GM21576 (cell line): Measurements from ENCODE around the gene RERE.
A peak's percentile ranks its signal among the peaks of the same experiment; 100 is the strongest.
"Not testable (repeated sequence)": the region's sequence is repeated elsewhere in the genome, so short reads cannot be mapped to it uniquely, and the experiment has no call there.

Experiments used
- ATAC-seq: cut with Tn5 transposase; IDR thresholded peaks from one replicate; pipeline ENCODE4 v1.9.1; 2021; ENCODE audit warnings: mild to moderate bottlenecking, moderate library complexity; ENCODE audit not compliant: unreplicated experiment

Gene RERE

DNA sequence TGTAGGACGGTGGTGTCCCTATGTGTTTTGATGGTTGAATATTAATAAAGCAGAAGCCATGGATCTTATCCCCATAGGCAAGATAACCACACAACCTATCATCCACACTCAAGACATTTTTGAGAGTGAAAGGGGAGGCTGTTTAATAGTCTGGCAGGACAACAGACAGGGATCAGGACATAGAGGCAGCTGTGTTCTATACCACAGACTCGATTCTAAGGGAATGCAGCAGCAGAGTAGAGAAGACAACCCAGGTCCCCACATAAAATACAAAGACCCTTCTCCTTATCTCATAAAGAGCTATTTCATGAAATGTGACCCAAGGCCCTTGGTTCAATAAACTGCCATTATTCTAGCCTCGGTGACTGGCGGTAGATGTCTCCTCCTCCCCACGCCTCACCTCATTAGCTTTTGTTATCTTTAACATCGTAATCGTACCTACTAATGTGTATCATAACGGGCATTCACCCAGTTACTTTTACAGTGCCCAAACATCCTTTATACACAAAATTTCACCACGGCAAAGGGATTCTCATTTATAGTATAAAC is 196.3 kb downstream of the RERE start:
- ATAC-seq = not testable (repeated sequence)

DNA sequence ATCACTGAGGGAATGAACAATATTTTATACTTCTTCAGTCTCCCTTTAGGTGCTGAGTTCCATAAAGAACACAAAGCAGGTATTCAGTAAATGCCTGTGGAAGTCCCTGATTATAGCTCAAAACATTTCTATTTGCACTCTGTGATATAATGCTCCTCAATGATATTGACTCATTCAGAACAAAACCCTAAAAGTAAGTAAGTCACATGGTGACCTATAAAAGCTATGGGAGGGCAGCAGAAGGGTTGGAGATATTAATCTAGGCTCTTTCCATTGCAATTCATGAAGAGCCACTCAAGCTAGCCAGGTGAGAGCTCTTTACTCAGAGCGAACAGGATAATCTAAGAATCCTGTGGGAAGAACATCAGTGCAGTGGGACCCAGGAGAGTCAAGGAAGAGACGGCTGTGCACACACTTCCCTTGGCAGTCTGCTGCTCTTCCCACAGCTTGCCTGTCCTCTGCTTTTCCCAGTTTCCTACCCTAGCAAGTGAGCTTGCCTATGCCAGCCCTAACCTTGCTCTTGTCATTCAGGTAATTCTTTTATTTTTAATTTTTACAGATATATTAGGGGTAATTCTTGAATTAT is 197.4 kb downstream of the RERE start:
- ATAC-seq = not testable (repeated sequence)

DNA sequence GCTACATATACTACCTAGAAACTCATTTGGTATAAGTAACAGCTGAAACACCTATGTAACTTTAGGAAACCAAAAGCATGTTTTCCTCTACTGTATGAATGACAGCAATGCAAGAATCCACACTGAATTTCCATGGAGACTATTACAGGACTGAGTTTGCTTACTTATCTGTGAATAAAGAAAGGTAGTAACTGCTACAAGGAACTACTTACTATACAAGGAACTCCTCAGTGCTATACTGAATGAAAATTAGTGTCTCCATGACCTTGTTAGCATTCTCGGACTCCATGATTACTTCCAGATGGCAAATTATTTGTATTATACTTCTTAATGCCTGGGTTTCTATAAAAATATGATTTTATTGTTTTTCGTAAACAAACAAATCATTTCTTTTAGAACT is 198.0 kb downstream of the RERE start:
- ATAC-seq = not testable (repeated sequence)

DNA sequence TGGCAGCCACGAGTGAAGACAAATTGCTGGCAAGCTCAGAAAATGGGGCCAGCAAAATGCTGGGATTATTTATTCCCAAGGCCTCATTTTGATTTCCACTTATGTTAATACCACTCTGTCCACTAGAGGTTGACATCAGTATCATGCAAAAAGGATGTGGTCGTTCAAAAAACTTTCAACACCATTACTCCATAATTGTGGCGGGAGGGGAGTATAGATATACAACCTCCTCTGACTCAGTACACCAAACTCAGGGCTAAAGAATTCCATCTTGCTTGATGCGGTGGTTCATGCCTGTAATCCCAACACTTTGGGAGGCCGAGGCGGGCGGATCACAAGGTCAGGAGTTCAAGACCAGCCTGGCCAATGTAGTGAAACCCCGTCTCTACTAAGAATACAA is 200.6 kb downstream of the RERE start:
- ATAC-seq = not testable (repeated sequence)

DNA sequence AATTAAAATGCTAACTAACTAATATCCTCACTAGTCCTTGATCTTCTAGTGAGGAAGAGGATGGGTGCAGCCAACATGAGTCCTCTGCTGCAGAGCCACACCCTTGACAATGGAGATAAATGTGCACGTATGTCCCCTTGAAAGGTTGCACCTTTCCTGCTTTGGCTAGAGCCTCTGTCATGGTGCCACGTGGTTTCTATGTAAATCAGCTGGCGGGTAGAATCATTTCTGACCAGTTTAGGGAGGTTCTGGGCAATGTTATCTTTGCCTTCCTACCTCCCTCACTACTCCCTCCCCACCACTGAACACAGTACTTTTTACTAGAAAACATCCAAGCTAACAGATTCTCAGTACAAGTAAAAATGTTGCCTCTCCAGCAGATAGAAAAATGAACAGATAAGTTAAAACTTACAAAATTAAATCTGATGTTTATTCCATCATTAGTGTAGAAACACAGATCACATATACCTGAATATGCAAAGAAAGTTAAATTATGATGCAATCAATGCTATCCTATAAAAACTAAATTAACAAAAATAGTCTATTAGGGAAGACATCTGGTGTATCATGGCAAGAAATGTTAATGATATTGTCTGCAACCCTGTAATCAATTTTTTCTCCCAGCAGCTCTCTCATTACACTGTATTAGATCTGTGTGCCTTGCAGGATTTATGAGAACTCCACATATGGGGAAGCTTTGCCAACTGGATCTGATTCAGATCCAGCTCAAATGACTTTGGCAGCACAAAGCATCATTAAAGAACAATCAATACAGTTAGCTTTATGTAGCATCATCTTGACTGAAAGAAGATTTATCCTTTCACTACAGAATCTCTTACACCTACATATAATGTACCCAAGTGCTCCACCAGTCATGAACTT is 205.6 kb downstream of the RERE start:
- ATAC-seq = not testable (repeated sequence)

DNA sequence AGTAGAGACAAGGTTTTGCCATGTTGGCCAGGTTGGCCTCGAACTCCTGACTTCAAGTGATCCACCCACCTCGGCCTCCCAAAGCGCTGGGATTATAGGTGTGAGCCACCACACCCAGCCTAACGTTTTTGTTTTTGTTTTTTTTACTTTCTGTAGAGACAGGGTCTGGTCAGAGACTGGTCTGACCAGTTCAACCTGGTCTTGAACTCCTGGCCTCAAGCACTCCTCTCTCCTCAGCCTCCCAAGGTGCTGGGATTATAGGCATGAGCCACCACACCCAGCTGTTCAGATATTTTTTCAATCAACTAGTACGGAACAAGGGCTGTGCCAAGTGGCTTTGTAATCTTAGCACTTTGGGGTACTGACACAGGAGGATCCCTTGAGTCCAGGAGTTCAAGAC is 209.5 kb downstream of the RERE start:
- ATAC-seq = no peak

DNA sequence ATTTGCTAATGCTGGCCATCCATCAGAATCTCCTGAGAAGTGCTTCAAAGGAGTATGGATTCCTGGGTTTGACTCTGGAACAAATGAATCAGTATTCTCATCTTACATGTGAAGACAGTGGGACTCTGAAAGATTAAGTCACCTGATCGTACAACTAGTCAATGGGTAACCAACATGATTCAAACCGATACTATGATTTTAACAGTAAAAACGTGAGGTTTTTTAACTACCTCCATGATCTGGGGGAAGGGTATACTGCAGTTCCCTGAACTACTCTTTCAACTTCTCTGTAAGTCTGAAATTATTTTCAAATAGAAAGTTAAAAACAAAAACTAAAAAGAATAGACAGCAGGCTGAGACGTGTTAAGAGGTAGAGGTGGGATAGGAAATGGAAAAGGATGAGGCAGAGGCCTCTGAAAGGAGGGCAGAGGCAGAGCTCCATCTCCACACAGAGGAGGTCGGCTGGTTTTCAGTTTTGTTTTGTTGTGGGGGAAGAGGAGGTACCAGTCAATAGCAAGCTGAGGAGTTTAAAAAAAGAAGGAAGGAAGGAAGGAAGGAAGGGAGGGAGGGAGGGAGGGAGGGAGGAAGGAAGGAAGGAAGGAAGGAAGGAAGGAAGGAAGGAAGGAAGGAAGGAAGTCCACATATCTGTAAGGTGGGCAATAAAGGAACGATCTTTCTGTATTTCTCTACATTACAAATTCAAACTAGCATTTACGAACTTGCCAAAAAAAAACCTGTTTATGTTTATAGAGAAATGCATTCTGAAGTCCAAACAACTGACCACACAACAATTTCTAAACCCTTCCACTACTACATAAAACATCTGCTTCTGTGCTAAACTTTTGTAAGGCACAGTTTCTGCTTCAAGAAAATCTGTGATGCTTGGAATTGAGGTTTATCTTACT is 213.1 kb downstream of the RERE start:
- peak; percentile 79 for ATAC-seq

DNA sequence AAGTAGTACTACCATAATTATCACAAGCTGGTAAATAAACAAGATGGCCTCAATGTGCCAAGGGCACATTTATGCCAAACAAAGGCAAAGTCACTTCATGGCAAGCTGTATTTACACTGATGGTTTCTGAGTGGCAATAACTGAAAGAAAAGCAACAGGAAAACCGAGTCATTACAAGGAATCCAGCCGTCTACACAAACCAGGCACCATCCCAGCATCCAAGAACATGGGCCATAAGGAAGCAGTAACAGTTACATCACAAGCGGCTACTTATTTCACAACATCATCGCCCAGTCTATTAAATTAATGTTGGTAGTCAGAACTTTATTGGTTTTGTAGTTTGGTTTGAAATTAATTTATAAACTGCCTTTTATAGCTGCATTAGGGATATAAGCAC is 214.2 kb downstream of the RERE start:
- ATAC-seq = no peak

DNA sequence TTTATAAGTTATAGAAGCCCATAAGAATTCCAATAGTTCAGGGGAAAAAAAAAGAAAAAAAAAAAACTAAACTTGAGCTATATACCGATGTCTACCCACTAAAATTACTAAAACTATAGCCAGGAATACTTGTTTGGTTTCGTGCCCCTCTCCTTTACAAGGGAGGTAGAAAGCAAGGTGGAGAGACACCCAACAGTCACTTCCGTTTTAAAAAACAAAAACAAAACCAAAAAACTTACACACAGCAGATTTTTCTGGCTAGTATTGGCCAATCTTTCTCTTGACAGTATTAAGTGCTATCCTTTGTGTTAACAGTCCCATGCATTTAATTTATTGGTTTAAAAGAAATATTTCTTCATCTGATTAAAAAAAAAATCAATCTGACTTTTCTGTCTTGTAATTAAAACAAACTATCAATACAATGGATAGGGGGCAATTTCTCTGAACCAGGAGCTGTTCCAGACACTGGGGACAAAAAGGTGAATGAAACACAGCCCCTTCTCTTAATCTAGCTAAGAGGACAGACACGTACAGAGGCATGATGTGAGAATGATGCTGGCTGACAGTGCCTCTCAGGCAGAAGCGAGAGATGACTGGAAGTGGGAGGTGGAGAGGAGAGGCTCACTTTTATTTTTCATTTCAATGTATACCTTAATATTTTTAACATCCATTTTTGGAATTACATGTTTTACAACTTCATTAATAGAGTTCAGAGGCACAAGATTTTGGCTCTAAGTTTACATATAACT is 214.8 kb downstream of the RERE start:
- ATAC-seq = no peak

DNA sequence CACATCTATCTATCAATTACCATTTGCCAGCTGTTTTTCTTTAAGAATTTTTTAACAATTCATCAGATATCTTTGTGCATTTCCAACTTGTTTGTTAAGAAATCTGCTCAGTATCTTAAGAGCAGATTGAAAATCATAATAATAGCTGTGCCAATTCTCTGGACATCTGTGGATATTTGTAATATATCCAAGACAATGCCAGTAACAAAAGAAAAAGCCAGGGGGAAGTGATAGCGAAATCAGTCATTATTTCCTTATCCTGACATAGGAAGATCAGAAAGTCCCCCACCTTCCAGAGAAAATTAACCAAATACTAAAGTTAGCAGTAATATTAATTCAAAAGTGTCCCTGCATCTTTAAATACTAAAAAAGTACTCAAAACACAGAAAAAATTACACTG is 217.1 kb downstream of the RERE start:
- no peak for ATAC-seq

DNA sequence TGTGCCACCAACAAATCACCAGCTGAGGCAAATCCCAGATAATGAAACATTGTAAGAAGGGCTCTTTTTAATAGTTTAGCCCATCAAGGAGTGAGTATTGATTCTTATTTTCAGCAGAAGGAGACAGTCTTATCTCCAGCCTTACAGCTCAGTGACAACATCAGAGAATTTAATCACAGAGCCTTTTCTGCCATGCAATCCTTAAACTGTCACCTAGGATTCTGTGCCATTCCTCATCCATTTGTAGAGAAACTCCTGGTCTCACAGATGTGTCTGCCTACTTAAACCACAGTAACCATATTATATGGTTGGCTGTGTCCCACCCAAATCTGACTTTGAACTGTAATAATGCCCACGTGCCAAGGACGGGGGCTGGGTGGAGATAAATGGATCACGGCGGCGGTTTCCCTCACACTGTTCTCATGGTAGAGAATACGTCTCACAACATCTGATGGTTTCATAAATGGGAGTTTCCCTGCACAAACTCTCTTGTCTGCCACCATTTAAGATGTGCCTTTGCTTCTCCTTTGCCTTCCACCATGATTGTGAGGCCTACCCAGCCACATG is 217.7 kb downstream of the RERE start:
- ATAC-seq = no peak

DNA sequence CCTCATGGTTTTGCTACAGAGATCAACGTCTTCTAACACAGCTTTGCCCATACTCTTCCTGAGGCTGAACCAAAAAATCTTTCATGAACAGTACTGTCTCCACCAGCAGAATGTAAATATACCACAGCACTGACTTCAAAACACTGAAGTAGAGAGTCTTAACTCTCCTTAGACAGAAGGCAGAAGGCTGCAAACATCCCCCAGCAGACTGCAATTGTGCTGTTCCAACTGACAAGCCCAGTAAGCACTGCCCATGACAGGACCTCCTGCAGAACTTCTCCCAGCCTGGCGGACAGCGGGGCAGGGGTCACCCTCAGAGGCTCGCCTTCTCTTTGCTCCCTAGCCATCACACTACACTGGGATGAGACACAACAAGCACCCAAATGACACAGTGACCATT is 218.7 kb downstream of the RERE start:
- no peak for ATAC-seq

DNA sequence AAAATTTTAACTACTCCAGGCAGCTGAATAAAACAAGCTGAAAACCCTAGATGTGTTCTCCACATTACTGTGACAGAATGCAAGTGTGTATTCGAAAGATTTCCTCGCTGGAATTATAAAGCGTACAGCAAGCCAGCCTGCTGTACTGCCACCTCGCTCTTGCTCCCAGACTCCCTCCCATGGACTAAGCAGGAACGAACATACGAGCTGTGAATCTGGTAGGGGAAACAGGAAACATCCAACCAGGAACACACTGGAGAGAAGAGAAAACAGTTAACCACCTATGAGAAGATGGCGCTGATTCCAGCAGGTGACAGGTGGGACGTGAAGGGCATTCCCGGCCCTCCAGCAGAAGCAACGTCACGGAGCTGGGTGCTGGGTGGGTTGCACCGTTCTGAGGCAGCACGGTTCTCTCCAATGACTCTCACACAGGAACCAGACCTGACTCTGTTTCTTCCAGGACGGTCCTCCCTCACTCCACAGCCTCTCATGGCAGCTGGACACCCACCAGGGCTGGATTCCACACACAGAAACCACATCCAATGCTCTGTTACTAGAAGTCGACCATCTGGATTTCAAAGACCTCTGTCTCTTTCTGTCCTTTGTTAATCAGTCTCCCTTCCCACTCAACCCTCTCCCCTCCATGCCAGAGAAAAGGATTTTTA is 219.2 kb downstream of the RERE start:
- no peak for ATAC-seq

DNA sequence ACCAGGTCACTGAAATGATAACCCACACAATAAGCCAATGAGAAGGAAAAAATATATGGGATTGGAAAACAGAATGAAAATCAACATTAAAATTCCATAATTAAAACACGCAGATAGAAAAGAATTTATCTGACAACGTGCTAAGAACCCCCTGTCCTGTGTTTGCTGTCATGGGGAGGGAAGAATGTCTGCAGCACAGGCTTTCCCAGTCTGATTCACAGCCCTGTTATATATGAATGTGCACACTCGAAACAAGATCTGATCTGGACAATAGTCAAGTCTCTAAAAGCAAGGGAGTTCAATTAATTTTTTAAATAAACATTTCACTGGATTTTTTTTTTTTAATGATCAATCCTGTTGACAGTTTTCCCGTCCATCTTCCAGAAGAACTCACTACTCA is 220.0 kb downstream of the RERE start:
- no peak for ATAC-seq

DNA sequence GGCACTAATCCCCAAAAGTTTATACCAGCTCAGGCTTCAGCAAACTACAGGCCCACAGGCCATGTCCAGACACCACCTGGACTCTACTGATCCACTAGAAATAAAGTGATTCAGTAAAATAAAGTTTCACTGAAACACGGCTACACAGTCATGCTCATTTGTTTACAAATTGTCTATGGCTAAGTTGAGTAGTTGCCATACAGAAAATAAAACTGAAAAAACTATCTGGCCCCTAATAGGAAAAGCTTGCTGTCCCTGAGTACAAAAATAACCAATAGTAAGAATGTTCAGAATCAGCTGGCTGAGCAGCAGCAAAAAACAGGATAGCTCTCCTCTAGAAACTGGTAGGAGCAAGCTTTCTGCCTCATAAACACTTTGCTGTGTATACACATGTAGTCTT is 221.5 kb downstream of the RERE start:
- peak; percentile 59 for ATAC-seq

DNA sequence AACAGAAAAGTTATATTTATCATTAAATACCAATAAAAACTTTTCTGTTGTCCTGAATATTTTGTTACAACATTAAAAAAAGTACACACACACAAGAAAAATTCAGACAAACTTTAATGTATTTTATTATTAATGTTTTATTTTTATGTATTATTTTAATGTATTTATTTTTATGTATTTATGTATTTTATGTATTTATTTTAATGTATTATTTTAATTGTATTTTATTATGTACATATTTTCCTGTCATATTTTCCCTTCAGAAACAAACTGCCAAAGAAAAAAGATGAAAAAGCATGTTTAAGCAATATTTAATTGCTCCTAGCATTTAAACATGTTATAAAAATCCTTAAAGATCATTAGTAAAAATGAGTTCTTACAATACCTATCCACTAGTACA is 222.1 kb downstream of the RERE start:
- ATAC-seq = no peak

DNA sequence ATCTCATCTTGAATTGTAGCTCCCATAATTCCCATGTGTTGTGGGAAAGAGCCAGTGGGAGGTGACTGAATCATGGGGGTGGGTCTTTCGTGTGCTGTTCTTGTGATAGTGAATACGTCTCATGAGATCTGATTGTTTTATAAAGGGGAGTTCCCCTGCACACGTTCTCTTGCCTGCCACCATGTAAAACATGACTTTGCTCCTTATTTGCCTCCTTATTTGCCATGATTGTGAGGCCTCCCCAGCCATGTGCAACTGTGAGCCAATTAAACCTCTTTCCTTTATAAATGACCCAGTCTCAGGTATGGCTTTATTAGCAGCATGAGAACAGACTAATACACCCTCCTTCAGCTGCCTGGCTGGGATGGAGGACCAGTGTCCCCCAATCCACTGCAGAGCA is 224.1 kb downstream of the RERE start:
- ATAC-seq = not testable (repeated sequence)

DNA sequence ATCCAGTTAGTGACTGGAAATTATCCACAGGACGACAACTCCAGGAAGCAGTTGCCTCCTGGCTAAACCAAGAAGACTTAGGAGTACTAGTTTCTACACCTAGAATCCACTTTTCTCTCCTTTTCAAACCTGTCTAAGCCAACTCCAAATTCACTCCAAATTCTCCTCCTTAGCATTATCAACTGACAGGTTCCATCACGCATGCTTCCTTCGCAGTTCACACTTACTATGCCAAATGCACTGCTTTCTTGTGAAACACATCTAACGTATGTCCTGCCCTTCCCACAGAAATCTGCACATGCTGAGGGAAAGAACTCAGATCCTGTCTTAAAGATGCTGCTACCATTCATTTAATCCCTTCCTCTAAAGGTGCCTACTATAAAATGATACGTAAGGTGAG is 225.9 kb downstream of the RERE start:
- ATAC-seq = no peak

DNA sequence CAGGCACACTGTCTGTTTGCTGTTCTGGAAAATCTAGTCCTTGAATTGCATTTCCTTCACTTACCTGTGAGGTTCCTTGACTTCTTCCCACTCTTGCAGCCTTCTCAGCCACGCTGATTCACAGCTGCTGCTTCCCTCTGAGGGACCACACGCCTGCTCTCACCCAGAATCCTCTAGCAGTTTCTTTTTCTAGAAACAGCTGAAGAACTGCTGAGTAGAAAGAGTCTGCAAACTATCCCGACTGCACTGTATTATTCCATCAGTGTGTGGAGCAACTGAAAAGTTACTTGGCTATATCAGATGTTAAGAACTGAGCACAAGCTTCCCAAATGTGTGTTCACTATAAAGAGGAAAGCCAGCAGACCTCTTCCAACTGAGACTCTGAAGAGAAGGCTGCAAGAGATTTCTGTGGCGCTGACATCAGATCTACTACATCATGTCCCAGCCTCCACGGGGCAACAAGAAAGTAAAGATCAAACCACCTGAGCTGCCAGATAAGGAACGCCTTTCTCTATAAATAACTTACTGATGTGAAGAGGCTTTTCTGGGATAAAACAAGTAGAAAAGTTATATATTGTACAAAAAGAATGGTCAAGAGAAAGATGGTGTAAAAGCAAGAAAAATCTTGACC is 226.6 kb downstream of the RERE start:
- no peak for ATAC-seq
